SHP77 (cell line): Measurements from ENCODE around the gene PODNL1.

Experiments
- DNase-seq, 2 experiments: peaks; one replicate each; lab custom pipeline; 2025; lab: John Stamatoyannopoulos, UW

Gene PODNL1

DNA sequence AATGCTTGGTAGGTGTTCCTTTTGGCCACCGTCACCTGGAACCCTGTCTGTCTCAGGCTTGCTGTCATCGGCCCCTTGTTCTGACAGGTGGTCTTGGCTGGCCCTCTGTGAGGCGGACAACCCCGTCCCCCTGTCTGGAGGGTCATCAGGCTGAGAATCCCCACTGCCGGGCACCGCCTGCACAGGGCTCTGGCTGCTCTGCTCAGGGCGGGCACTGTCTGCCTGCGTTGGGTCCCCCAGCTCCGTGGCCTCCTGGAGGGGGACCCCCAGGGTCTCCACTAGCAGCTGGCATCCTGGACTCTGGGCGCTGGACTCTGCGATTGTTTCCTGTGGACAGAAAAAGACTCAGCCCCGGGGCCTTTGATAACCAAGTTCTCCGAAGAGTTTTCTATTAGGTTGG, 48.1 kb downstream of the PODNL1 start:
- DNase-seq = no peak

DNA sequence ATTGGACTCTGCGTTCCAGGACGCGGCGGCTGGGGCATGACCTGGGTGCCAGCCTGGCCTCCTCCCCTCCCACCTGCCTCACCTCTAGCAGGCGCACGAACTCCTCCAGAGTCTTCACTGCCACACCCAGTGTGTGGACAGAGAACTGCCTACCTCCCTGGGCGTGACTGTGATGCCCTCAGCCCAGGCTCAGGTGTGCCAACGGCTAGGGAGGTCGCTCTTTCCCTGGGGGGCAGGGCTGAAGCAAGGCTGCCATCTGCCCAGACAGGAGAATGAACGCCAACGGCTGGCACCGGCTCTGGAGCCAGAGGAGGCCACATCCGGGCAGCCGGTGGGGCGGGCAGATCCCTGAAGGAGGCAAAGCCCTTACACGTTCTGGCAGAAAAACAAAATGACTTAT, 49.9 kb downstream of the PODNL1 start:
- DNase-seq = no peak

DNA sequence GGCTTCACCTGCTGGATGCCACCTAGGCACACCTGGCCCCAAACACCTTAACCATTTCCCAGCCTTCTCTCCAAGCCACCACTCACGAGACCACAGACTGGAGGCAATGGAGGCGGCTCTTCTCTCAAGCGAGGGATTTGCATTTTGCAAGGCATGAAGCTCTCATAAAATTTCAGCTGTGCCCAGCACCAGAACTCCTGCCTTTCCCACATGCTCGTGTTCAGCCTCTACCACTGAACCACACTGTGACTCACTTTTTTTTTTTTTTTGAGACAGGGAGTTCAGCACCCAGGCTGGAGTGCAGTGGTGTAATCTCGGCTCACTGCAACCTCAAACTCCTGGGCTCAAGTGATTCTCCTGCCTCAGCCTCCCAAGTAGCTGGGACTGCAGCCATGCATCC, 50.7 kb downstream of the PODNL1 start:
- DNase-seq = no peak

DNA sequence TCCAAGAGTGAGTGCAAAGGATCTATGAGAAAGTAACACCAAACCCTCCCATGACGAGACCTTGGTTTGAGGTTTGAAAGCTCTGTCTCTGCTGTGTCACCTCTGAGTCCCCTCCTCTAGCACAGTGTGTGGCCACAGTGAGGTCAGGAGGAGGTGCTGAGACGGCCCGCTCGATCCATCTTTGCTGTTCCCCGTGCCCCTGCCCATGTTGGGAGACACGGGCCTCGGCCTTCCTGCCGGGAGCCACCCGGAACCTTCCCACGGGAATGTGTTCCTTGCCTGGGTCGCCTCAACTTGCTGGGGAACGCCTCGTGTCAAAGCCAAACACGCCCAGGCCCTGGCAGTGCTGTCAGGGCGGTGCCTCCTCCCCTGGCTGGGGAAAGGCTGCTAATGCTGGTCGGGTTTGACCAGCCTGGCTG, 51.2 kb downstream of the PODNL1 start:
- no peak for DNase-seq

DNA sequence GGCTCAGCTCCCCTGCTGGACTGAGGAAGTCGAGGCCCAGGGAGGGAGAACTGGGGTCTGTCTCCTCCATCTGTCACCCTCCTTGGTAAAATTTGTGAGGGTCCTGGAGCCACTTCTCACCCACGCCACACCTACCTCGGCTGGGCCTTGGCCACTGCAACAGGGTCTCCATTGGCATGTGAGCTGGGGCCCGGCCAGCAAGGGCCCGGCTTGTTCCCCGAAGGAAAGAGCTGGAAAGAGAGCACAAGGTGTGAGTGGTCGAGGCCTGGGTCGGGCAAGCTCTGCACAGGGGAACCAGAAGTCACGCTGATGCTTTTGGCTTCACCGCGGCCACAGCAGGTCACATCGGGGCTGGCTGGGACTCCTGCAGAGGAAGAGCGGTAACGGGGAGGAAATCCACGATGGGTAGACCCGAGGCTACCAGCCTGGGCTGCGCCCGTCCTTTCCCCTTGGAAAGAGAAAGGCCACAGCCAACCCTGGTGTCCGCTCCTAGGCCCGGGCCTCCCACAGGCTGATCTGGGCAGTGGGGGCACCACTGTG, 52.3 kb downstream of the PODNL1 start:
- no peak for DNase-seq

DNA sequence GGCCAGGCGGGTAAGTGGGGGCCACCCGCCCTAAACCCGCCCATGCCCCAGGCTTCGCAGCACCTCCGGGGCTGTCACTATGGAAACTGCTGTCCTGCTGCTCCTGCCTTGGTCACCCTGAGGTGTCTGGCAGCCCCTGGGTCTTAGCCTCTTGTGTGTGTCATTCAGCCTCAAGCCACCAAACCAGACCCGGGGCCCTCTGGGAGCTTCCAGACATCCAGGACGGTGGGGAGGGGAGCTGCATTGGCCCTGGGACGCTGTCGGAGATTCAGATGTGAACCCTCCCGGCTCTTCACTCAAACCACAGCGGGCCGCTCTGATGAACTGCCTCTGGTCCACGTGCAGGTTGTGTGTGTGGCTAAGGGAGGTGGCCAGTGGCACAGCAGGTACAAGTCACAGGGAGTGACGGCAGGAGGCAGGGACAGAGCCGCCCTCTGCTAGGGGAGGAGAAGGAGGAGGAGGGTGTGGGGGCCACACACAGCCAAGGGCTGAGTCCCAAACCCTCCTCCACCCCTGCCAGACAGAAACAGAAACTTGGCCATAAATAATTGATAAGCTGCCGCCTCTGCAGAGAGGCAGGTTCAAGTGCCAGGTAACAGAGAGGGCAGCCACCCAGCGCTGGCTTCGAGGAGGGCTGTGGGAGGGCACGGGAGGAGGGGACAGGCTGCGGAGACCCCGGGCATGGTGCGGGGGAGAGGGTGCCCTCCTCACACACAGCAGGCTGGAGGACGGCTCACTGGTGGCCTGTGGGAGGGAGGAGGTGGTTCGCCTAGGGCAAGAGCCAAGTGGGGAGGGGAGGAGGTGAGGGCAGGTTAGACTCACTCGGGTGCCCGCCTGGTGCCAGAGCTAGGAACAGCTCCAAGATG, 53.3 kb downstream of the PODNL1 start:
- no peak for DNase-seq

DNA sequence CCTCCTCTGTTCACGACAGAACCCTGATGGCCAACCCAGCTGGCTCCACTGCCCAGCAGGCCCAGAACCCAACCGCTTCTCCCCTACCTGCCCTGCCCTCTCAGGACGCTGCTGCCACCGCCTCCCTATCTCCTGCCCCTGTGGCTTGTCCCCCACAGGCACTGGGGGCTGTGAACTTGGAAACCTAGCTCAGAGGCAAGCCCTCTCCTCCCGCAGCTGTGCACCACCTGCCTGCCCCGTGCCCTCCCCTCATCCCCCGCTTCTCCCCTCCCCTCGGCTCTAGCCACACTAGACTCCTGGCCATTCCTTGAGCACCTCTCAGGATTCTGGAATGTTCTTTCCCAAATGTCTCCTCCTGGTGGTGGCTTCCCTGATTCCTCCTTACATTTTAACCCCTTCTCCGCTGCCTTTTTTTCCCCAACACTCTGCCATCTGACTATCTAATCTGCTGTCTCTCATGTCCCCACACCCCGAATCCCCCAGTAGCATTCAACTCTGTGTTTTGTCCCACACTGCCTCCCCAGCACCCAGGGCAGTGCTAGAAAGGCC, 54.6 kb downstream of the PODNL1 start:
- no peak for DNase-seq

DNA sequence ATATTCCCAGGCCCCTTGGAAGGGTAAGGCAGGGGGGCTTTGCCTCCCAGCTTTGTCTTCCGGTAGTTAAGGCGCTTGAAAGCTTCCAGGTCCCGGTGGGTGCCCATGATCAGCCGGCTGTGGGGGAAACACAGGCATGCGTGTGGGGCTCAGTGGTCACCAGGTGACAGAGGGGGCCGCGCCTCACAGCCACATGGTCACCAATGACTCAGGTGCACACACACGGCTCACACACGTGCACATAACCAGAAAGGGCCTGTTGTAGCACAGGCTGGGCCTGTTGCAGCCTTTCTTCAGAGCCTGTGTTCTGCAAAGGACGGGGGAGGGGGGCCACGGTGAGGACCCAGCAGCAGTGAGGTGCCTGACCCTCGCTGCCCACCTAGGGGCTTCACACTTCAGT, 55.4 kb downstream of the PODNL1 start:
- DNase-seq = no peak

DNA sequence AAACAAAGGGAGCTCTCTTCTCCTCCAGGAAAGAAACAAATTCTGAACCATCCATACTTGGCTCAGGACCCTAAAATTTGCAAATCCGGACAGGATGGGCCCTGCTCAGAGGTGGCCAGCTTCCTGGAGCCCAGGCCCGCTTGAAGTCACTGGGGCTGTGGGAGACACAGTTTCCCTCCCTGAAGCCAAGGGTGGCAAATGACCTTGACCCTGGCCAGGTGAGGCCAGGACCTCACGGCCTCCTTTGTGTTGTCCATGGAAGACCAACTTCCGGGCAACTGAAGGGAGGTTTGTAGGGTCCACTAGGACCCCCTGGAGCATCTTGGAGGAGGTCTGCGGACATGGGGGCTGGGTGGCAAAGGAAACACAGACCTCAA, 55.8 kb downstream of the PODNL1 start:
- DNase-seq = no peak

DNA sequence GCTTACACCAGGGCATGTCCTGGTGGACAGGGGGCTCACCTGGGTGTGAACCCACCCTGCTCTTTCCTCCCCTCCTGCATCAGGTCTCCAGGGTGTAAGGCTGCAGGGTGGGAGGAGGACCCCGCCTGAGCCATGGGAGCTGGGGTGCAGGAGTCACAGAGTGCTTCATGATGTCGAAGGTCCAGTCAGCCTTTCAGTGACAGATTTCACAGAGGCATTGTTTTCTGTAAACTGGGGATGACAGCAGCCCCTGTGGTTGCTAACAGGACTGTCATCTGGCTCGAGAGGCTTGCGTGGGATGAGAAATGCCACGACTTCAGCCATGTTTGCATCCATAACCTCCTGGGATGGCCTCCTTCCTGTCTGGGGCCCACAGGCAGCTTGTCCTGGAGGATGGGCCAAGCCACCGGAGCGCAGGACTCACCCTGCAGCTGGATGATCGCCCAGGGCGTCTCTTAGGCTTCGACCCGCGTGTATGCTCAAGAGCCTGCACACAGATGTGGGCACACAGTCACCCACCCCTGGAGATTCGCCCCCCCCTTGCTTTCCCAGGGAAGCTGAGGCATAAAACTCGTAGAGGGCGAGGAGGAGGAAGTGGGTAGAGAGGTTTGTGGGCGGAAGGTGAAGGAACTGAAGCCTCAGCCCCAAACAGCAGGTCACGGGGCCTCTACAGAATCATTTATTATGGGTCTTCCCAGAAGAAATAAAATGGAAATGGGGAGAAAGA, 56.4 kb downstream of the PODNL1 start:
- DNase-seq = peak in 1 of 2 experiments; percentile 10

DNA sequence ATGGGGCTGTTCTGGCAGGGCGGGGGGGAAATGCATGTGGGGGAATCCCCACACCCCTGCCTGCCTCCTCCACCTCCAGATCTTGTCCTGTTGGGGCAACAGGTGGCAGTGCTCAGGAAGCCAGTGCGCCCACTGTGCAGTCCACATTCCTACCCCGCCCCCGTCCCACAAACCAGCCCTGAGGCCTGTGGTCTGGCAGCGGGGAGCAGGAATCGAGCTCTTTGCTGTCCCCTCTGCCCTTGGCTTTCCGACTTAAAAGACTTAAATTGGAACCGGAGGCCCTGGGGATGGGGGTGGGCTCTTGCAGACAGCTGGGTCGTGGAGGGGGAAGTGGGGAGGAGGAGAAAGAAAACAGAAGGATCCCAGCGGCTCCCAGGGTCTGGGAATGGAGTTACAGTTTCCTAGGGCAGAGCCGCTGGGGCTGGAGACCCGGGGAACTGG, 56.9 kb downstream of the PODNL1 start:
- no peak for DNase-seq
